IPS-18c (cell line): ENCODE measurements around the gene FCMR.
"Not testable (repeated sequence)": the region's sequence is repeated elsewhere in the genome, so short reads cannot be mapped to it uniquely, and the experiment has no call there.

ENCODE experiments used
- H3K4me3 ChIP-seq: 2 replicates; pipeline ENCODE4 v1.7.0; 2013; ENCODE audit warnings: low read depth, mild to moderate bottlenecking, low read length, moderate library complexity; ENCODE audit not compliant: insufficient read depth
- H3K9me3 ChIP-seq: one replicate; pipeline ENCODE4 v1.6.1; 2013; ENCODE audit warnings: mild to moderate bottlenecking, low read length, moderate library complexity; ENCODE audit not compliant: control insufficient read depth, insufficient read depth

FCMR gene

DNA sequence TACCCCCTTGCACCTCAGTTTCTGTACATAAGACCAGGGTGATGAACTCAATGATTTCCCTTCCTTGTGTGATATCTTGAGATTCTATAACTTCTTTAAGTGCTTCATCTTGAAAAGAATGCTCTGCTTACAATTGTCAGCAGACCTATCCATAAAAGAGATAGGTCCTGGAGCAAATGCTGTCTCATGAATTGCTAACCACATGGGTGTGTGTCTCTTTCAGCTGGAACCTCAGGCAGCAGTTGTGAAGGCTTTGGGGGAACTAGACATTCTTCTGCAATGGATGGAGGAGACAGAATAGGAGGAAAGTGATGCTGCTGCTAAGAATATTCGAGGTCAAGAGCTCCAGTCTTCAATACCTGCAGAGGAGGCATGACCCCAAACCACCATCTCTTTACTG lies 53.5 kb downstream of the FCMR start:
- no peak overlapping the region for H3K4me3 ChIP-seq
- H3K9me3 ChIP-seq: no peaks in the 10 kb centered on the region

DNA sequence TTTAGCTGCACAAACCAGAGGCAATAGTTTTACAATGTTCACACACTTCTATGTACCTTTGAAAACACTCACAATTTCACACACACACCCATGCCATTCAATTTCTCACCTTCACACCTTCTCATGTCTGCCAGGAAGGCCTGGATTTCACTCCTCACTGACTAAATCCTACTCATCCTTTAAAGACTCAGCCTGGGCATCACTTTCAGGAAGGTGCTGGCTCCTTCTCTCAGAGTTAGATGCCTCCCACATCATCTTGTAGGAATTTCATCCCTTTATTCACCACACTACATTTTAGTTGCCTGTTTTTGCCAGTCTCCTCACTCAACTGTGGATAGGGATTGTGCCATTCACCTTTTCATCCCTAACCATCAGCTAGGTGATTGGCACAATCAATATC lies 54.0 kb downstream of the FCMR start:
- Histone ChIP-seq H3K9me3 (no peaks in the 10 kb centered on the region), H3K4me3 (no peak overlapping the region)

DNA sequence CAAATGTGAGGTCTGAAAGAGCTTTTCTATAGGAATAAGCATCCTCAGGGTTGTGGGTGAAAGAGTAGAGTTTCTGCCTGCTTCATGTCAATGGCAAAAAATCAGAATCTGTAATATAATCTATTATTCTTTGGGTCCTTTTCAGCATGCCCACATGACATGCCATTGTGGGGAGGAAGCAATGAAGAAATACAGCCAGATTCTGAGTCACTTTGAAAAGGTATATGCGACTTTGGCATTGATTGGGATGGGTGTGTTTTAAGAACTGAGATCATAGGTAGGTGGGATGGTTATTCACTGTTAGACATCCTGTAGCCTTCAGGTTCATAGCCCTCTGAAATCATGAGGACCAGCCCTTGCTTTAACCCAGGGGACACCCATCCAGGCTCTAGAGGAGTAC lies 54.5 kb downstream of the FCMR start:
- no peaks in the 10 kb centered on the region for H3K9me3 ChIP-seq
- no peak overlapping the region for H3K4me3 ChIP-seq

DNA sequence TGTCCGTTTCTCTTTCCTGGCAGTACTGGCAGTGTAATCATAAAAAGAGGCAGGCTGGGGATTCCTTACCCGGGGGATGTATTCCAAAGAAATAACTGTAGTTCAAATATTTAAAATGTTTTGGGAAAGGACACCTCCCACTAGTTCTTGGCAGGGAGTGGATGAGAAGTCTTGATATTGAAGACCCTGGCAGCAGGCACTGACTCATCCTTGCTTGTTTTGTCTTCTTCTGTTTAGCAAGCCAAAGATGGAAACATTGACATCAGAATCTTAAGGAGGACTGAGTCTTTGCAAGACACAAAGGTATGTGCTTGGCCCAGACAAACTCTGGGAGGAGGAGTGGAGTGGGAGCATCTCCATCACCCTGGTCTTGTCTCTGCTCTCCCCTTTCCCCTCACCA lies 55.7 kb downstream of the FCMR start:
- no peak overlapping the region for H3K4me3 ChIP-seq
- H3K9me3 ChIP-seq: no peaks in the 10 kb centered on the region

DNA sequence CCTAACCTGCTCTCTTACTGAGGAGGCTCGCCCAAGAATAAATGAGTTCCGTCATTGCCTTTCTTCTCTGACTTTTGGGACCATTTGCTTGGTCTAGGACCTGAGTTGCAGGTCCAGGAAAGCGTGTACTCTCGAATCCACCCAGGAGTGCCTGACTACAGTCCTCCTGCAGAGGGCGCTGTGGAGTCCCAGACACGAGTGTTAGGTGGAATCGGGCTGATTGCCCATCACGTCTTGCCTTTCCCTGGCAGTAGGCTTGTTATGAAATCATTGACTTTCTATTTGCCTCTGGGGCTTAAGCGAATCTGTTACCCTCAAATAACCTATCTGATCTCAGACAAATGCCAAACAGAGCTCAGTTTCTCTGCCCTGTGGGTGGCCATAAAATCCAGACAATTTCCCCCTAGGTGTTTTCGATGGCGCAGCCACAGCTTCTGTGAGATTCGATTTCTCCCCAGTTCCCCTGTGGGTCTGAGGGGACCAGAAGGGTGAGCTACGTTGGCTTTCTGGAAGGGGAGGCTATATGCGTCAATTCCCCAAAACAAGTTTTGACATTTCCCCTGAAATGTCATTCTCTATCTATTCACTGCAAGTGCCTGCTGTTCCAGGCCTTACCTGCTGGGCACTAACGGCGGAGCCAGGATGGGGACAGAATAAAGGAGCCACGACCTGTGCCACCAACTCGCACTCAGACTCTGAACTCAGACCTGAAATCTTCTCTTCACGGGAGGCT lies 56.6 kb downstream of the FCMR start, which contains the start of gene IL20:
IL20 (plus strand) TSS at position 685 of the 733 bp plus-strand sequence. CDS start 230 bp downstream, outside the sequence.
- Histone ChIP-seq H3K9me3 (no peaks in the 10 kb centered on the region), H3K4me3 (no peak within 1 kb of the TSS)

DNA sequence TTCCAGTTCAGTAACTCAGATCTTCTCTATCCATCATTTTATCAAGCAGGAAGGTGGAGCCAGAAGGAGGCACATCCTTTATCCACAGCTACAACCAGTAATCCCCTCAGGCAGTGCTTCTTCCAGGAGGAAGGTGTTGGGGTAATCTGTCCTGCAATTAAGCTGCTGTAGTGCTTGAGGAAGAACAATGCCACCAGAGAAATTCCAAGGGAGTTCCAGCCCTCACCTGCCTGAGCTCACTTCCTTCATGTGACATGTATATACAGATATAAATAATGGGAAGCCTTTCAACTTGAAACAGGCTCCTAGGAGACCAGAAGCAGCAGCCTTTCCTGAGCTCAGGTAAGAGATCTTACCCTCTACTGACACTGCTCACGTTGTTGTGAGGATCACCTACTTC lies 58.5 kb downstream of the FCMR start:
- H3K9me3 ChIP-seq: no peaks in the 10 kb centered on the region
- H3K4me3 ChIP-seq: no peak overlapping the region

DNA sequence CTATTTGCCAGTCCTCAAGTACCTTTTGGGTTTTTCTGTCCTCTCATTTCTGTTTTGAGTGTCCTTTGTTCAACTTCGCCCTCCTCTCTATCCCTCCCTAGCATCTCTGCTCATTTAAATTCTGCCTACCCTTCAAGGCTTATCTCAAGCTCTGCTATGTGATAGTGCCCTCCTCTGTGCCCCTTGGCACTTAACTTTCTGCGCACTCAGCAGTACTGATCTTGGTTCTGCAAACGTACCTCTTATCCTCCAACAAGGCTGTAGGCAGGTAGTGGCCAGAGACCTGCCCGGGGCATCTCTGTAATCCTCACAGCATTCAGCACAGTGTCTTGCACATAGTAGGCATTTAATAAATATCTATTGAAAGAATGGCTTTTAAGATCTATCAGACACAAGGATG lies 61.6 kb downstream of the FCMR start:
- H3K4me3 ChIP-seq: no peak overlapping the region

DNA sequence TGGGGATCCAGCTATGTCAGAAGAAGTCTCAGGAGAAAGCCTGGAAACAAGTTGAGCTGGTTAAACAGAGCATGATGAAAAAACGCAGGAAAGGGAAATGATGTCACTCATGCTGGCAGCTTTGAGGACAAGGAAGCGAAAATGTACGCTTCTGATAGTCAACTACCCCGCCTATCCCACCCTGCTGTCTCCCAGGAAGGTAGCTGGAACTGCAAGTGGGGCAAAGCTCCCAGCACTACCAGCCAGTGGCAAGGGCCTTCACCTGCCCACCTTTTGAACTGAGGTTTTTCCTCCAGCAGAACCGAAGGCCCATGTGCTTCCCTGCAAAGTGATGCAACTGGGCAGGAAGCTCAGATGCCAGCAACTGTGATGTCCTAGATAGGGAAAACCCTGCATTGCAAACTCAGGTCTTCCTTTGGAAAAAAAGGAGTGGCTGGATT lies 62.6 kb downstream of the FCMR start:
- Histone ChIP-seq H3K9me3 (no peaks in the 10 kb centered on the region), H3K4me3 (no peak overlapping the region)

More for the DNA sequence above, 61.6 kb downstream of the FCMR start:
- H3K9me3 ChIP-seq: no peaks in the 10 kb centered on the region

DNA sequence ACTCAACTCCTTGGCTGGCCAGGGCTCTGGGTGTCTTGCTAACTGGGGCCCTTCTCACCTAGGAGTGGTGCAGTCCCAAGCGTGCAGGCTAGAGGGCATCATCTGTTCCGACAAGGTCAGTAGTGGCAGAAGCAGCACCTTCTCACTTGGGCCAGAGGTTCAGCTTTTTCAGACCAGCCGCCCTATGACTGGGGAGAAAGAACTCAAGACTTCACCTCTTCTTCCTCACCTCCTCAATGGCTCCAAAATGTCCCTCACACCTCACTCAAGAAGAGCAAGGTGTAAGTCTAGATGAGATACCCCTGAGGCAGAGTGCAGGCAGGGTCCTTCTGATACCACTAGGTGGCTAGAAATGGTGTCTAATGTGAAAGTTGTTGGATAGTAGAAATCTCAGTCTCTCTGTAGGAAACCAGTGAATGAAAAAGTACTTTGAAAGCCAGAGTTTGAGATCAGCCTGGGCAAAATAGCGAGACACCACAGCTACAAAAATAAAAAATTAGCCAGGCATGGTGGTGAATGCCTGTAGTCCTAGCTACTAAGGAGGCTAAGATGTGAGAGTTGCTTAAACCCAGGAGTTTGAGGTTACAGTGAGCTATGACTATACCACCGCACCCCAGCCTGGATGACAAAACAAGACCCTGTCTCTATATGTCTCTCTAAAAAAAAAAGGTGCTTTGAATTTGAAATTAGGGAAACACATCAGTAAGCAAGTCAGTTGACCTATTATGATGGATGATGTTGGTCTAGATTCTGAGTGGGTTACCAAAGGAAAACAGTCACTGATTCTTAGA lies 64.9 kb downstream of the FCMR start:
- H3K9me3 ChIP-seq: no peaks in the 10 kb centered on the region
- H3K4me3 ChIP-seq: no peak overlapping the region

DNA sequence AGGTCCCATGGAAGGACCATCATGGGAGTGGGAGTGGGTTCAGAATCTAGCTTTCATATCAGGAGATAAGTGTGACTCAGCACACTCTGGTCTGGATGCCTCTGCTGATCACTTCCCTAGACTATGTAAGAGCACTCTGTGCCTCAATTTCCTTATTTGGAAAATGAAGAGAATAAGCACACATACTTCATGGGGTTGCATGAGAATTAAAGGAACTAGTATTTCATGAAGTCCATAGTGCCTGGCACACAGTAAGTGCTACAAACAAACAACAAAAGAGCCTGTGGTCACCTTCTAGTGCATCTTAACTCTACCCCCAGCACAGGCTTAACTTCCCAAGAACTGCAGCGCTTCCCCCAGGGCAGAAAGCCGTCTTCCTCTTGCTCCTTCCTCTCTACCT lies 65.9 kb downstream of the FCMR start:
- no peak overlapping the region for H3K4me3 ChIP-seq

DNA sequence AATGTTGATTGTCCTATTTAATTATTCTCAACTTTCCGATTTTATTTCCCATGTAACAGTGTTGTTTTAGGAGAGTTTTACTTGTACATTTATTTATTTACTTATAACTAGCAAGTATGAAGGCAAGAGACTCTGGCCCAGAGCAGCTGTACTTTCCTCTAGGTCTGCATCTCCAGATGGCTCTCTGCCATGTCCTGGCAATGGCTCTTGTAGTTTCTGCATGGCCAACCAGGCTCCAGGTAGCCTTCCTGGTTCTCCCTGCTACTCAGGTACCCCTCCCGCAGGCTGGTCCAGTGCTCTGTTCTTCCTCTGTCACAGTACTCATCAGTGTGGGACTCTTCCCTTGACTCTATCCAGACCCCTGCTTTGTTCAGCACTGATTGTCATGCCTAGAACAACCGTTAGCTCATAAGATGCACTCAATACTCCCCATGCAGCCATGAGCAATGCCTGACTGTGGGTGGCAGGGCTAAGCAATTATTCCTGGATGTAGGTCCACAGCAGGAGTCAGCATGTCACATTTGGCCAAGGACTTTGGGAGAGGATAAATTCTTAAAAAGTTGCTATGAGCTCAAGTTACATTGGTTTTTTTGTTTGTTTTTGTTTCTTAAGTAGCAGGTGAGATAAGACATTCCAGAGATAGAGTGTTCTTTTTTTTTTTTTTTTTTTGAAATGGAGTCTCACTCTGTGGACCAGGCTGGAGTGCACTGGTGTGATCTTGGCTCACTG lies 67.2 kb downstream of the FCMR start:
- Histone ChIP-seq H3K4me3 (no peak overlapping the region), H3K9me3 (no peaks in the 10 kb centered on the region)

More for the DNA sequence above, 65.9 kb downstream of the FCMR start:
- no peaks in the 10 kb centered on the region for H3K9me3 ChIP-seq

DNA sequence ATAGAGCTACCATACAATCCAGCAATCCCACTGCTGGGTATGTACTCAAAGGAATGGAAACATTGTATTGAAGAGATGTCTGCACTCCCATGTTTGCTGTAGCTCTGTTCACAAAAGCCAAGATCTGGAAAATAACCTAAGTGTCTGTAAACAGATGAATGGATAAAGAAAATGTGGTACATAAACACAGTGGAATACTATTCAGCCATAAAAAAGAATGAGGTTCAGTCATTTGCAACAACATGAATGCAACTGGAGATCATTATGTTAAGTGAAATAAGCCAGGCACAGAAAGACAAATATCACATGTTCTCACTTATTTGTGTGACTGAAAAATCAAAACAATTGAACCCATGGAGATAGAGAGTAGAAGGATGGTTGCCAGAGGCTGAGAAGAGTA lies 68.0 kb downstream of the FCMR start:
- not testable (repeated sequence) for H3K4me3 ChIP-seq, H3K9me3 ChIP-seq
